Fibroblast of pulmonary artery (primary cell): ENCODE data around the gene AGTRAP.

Experiments used
- DNase-seq: peaks from one replicate; pipeline ENCODE4 v3.0.0-alpha.2; 2010; ENCODE audit warnings: low read depth
- H3K4me3 ChIP-seq: replicated peaks from 2 replicates; pipeline ENCODE4 v1.5.1; 2011; ENCODE audit warnings: low read depth, mild to moderate bottlenecking, control low read depth, low read length, moderate library complexity
- TF ChIP-seq, protein P1 (sequence below): IDR thresholded peaks from 2 replicates; pipeline ENCODE4 v1.5.1; 2011; ENCODE audit warnings: mild to moderate bottlenecking, control low read depth, low read length, inconsistent platforms; ENCODE audit errors: missing control alignments

Gene AGTRAP

GRCh38 chr1:11706292-11706691, 29.6 kb upstream of the AGTRAP start:
- DNase-seq, result no peak
- H3K4me3 ChIP-seq, result no peak overlapping the region
- TF ChIP-seq, protein P1, sequence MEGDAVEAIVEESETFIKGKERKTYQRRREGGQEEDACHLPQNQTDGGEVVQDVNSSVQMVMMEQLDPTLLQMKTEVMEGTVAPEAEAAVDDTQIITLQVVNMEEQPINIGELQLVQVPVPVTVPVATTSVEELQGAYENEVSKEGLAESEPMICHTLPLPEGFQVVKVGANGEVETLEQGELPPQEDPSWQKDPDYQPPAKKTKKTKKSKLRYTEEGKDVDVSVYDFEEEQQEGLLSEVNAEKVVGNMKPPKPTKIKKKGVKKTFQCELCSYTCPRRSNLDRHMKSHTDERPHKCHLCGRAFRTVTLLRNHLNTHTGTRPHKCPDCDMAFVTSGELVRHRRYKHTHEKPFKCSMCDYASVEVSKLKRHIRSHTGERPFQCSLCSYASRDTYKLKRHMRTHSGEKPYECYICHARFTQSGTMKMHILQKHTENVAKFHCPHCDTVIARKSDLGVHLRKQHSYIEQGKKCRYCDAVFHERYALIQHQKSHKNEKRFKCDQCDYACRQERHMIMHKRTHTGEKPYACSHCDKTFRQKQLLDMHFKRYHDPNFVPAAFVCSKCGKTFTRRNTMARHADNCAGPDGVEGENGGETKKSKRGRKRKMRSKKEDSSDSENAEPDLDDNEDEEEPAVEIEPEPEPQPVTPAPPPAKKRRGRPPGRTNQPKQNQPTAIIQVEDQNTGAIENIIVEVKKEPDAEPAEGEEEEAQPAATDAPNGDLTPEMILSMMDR, result no peak

DNA sequence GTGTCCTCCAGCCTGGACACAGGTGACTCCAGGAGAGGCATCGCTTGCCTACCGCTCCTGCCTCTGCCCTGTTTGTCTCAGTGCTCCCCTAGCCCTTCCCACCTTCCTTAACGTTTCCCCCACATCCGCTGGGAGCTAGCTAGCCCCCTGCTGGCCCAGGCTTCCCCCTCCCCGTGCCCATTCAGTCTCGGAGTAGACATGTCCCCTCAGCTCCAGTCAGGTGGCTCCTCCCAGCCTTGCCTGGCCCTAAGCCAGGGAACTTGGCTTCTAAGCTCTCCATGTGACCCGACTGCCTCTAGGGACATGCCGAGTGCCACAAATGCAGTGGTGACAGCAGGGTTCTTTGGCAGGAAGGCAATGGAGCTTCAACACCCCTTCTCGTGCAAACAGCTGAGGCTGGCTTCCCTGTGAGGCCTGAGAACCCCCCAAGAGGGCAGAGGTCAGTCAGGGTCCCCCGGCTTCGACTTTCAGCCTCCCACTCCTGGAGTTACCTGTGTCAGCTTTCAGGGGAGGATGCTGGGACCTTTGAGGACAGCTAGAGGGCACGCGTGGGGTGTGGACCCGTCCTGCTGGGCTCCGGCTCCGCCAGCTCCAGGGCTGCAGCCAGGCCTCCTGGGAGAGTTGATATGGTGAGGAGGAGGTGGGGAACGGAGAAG, 28.2 kb upstream of the AGTRAP start:
- DNase-seq, result no peak
- no peak overlapping the region for H3K4me3 ChIP-seq
- TF ChIP-seq, protein P1, result no peak

DNA sequence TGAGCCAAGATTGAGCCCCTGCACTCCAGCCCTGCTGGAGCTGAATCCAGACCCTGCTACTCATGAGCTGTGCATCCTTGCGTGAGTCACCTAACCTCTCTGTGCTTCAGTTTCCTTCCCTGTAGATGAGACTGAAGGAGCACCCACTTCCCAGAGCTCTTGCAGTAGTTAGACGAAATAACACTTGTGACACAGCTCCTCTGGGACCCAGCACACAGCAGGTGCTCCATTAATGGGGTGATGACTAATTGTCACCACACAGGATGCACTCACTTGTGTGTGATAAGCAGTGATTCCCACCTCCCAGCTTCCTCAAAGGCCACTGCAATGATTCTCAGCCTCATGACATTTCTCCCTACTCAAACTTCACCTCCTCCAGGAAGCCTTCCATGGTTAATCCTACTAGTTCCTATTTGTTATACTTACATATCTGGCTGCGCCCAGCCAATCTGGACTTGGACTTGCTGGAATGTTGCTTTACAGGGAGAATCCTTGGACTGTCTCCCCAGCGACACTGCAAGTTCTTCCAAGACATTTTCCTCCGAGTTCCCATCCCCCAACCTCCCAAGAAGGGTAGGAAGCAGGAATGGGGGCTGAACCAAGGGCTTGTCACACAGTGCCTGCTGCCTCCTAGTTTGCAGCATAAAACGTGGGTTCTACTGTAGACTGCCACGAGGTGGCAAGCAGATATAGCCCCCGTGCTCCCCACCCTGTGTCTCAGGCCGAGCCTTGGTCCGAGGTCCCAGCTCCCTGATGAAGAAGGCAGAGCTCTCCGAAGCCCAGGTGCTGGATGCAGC, 27.2 kb upstream of the AGTRAP start:
- no peak overlapping the region for H3K4me3 ChIP-seq
- DNase-seq, result no peak
- TF ChIP-seq, protein P1, result no peak

DNA sequence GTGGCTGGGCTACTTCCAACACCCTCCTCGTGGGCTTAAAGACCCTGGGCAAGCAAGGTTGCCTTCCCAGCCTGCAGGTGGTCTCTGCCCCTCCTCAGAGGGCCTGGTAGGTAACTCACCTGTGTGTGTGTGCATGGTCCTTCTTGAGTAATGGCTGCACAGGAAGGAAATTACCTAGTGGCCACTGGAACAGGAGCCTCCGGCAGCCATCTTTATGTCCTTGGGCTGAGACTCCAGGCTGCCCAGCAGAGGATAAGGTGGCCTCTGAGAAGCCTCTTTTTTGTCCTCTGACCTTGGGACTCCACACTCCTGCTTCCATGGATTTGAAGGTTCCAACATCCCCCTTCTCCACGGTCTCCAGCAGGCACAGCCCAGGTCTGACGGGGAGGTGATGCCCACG, 24.4 kb upstream of the AGTRAP start:
- H3K4me3 ChIP-seq, result no peak overlapping the region
- DNase-seq, result no peak
- TF ChIP-seq, protein P1, result no peak

GRCh38 chr1:11712285-11712684, 23.7 kb upstream of the AGTRAP start:
- TF ChIP-seq, protein P1, result no peak
- no peak overlapping the region for H3K4me3 ChIP-seq
- DNase-seq, result no peak

DNA sequence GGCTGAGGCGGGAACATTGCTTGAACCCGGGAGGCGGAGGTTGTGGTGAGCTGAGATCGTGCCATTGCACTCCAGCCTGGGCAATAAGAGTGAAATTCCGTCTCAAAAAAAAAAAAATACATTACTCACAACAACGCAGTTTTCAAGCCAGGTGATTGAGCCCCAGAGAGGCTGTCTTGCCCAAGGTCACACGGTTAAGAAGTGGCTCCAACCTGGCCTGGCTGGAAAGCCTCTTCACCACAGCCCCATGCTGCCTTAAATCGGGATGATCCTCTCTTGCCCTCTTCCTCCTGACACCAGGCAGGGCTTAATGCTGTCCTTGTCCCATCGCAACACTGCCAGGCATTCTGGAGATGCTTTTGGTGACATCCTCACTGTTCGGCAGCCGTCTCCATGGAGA, 22.8 kb upstream of the AGTRAP start:
- TF ChIP-seq, protein P1, result no peak
- DNase-seq, result no peak
- no peak overlapping the region for H3K4me3 ChIP-seq
